ENCODE measurements around the gene TMEM41A. TPM values are rescaled to one million over a fixed set of nuclear protein-coding genes. Genes with fewer than 3 reads are reported as not detected.

The TMEM41A gene
- polyA plus RNA-seq, 1 donor (not counting 4 experiments of a cell fraction or from before 2014, with no cell fraction given) = 31.9 TPM

DNA sequence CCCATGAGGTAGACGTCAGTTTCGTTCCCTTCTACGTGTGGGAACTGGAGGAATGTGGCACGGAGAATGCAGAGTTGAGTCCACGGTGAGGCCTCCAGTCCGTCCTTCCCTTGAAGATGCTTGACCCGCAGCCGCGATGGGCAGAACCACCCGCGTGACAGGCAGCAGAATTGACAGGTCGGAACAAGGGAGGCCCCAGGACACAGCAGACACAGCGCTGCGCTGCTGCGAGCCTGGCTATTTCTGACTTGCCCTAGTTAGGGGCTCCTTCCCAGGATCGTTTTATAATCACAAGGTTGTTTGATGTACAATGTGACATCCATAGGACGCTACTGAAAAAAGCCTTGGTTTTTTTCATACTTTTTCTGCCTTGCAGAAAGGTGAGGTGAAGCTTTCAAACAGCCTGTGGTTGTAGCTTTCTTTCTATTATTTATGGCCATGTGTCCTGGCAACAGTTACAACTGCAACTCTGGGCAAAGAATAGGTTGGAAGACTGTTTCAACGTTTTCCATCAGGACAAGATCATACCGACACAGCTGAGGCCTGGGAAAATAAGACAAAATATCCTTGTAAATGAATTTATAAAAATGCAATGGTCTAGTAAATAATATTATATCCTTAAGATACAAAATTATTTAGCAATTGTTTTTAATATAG, 9.6 kb upstream of the TMEM41A start:
- Histone ChIP-seq H3K4me1 (ENCODE audit: control insufficient read depth, extremely low read depth, insufficient read depth, low read length) (no peaks in the 10 kb centered on the region), H3K9me1 (ENCODE audit: control insufficient read depth, extremely low read depth, insufficient read depth, low read length) (no peaks in the 10 kb centered on the region), H4K20me1 (ENCODE audit: control insufficient read depth, extremely low read depth, insufficient read depth, low read length) (no peaks in the 10 kb centered on the region), H3K9ac (ENCODE audit: control insufficient read depth, extremely low read depth, insufficient read depth, low read length) (no peak overlapping the region), H3K27ac (ENCODE audit: control insufficient read depth, insufficient read depth, low read length) (no peak overlapping the region), H3K36me3 (ENCODE audit: control insufficient read depth in 2 of 2, extremely low read depth in 1 of 2, insufficient read depth in 2 of 2, low read length in 2 of 2) (no peaks in the 10 kb centered on the region), H3K4me2 (ENCODE audit: control insufficient read depth, extremely low read depth, insufficient read depth, low read depth, low read length) (no peak overlapping the region), H2AFZ (ENCODE audit: control insufficient read depth, low read length) (peak overlapping the region; percentile 12), H3K9me3 (ENCODE audit: control insufficient read depth, low read depth, low read length) (no peaks in the 10 kb centered on the region), H3K4me3 (ENCODE audit: control insufficient read depth in 2 of 3, extremely low read depth in 1 of 3, insufficient read depth in 2 of 3, low read depth in 1 of 3, low read length in 3 of 3) (no peak overlapping the region), H3K27me3 (ENCODE audit: control insufficient read depth, extremely low read depth, insufficient read depth, low read length) (no peaks in the 10 kb centered on the region), H3K79me2 (ENCODE audit: control insufficient read depth, insufficient read depth, low read length) (no peaks in the 10 kb centered on the region)
- FAIRE-seq (no peak), DNase-seq (ENCODE audit: low read depth, low spot score) (no peak)
- TF ChIP-seq, protein P1, sequence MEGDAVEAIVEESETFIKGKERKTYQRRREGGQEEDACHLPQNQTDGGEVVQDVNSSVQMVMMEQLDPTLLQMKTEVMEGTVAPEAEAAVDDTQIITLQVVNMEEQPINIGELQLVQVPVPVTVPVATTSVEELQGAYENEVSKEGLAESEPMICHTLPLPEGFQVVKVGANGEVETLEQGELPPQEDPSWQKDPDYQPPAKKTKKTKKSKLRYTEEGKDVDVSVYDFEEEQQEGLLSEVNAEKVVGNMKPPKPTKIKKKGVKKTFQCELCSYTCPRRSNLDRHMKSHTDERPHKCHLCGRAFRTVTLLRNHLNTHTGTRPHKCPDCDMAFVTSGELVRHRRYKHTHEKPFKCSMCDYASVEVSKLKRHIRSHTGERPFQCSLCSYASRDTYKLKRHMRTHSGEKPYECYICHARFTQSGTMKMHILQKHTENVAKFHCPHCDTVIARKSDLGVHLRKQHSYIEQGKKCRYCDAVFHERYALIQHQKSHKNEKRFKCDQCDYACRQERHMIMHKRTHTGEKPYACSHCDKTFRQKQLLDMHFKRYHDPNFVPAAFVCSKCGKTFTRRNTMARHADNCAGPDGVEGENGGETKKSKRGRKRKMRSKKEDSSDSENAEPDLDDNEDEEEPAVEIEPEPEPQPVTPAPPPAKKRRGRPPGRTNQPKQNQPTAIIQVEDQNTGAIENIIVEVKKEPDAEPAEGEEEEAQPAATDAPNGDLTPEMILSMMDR (optimal IDR thresholded peaks at IDR 0.05 in 1 of 3, IDR thresholded peaks at IDR 0.05 in 1 of 3, conservative IDR thresholded peaks at IDR 0.05 in 1 of 3; ENCODE audit: extremely low read depth in 1 of 3, insufficient read depth in 2 of 3, low read length in 3 of 3) = no peak
- no peak for TF ChIP-seq EZH2 (IDR thresholded peaks at IDR 0.05; ENCODE audit: low read length)
- dilution Hi-C loops (cut with MboI; ENCODE audit: extremely low pct_ligation_motif_present, low sequenced_read_pairs) = no loop called here

DNA sequence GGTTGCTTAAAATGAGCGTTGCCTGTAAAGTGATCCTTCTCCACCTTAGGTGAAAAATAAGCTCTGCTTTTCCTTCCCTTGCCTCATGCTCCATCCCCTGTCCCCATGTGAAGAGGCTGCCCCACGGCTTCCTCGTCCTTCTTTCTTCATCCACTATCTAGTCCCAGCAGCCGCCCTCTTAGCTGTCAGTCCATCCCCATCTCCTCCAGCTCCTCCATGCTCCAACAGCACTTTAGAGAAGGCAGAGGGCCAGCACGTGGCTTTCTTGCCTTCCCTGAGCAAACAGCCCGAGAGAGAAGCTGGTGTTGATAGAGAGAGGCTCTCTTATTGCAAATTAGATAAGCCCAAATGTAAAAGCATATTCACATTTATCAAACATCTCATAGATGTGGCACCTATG, 9.0 kb upstream of the TMEM41A start:
- Histone ChIP-seq H3K4me3 (ENCODE audit: control insufficient read depth in 2 of 3, extremely low read depth in 1 of 3, insufficient read depth in 2 of 3, low read depth in 1 of 3, low read length in 3 of 3) (no peak overlapping the region), H3K36me3 (ENCODE audit: control insufficient read depth in 2 of 2, extremely low read depth in 1 of 2, insufficient read depth in 2 of 2, low read length in 2 of 2) (no peaks in the 10 kb centered on the region), H3K9me1 (ENCODE audit: control insufficient read depth, extremely low read depth, insufficient read depth, low read length) (no peaks in the 10 kb centered on the region), H3K9me3 (ENCODE audit: control insufficient read depth, low read depth, low read length) (no peaks in the 10 kb centered on the region), H4K20me1 (ENCODE audit: control insufficient read depth, extremely low read depth, insufficient read depth, low read length) (no peaks in the 10 kb centered on the region), H3K4me2 (ENCODE audit: control insufficient read depth, extremely low read depth, insufficient read depth, low read depth, low read length) (no peak overlapping the region), H3K79me2 (ENCODE audit: control insufficient read depth, insufficient read depth, low read length) (no peaks in the 10 kb centered on the region), H3K9ac (ENCODE audit: control insufficient read depth, extremely low read depth, insufficient read depth, low read length) (no peak overlapping the region), H3K27ac (ENCODE audit: control insufficient read depth, insufficient read depth, low read length) (no peak overlapping the region), H3K27me3 (ENCODE audit: control insufficient read depth, extremely low read depth, insufficient read depth, low read length) (no peaks in the 10 kb centered on the region), H2AFZ (ENCODE audit: control insufficient read depth, low read length) (no peak overlapping the region), H3K4me1 (ENCODE audit: control insufficient read depth, extremely low read depth, insufficient read depth, low read length) (no peaks in the 10 kb centered on the region)
- no peak for DNase-seq (ENCODE audit: low read depth, low spot score)
- TF ChIP-seq EZH2 (IDR thresholded peaks at IDR 0.05; ENCODE audit: low read length) = no peak
- TF ChIP-seq, protein P1 (optimal IDR thresholded peaks at IDR 0.05 in 1 of 3, IDR thresholded peaks at IDR 0.05 in 1 of 3, conservative IDR thresholded peaks at IDR 0.05 in 1 of 3; ENCODE audit: extremely low read depth in 1 of 3, insufficient read depth in 2 of 3, low read length in 3 of 3) = no peak
- dilution Hi-C loops (cut with MboI; ENCODE audit: extremely low pct_ligation_motif_present, low sequenced_read_pairs) = no loop called here
- no peak for FAIRE-seq

Measured in keratinocyte (primary cell).